Panc1 (cell line): ENCODE data around the gene DOP1A.

Experiments
- CTCF ChIP-seq: fragments of 450-650 bp; IDR thresholded peaks from 2 replicates; pipeline ENCODE4 v1.5.1; 2017; ENCODE audit warnings: mild to moderate bottlenecking
- POLR2AphosphoS5 ChIP-seq: IDR thresholded peaks from 2 replicates; pipeline ENCODE4 v1.6.1; 2012; ENCODE audit warnings: mild to moderate bottlenecking, low read depth, low read length, moderate library complexity
- SIN3A ChIP-seq: IDR thresholded peaks from 2 replicates; pipeline ENCODE4 v1.6.1; 2012; ENCODE audit warnings: low read depth, mild to moderate bottlenecking, low read length, moderate library complexity, borderline replicate concordance; ENCODE audit not compliant: insufficient read depth
- TF ChIP-seq, protein P1 (sequence below), 2 experiments: IDR thresholded peaks; 2 replicates each; pipeline ENCODE4 v1.6.1; 2011 to 2012; ENCODE audit warnings: low read depth in 2 of 2, control low read depth in 1 of 2, low read length in 1 of 2, mild to moderate bottlenecking in 1 of 2, moderate library complexity in 1 of 2; ENCODE audit not compliant: insufficient read depth in 1 of 2

DNA sequence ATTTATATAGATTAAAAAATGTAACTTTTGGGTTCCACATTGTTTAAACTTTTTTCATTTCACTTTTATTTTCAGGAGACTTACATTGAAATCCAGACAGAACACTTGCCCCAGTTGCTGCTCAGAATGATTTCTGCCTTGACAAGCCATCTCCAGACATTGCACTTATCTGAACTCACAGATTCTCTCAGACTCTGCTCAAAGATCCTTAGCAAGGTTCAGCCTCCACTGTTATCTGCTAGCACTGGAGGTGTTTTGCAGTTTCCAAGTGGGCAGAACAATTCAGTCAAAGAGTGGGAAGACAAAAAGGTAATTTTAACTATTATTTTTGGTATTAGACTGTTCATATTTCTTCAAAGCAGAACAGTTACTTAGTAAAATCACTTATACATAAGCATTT lies 58.0 kb downstream of the DOP1A start:
- TF ChIP-seq CTCF = no peak
- TF ChIP-seq, protein P1, sequence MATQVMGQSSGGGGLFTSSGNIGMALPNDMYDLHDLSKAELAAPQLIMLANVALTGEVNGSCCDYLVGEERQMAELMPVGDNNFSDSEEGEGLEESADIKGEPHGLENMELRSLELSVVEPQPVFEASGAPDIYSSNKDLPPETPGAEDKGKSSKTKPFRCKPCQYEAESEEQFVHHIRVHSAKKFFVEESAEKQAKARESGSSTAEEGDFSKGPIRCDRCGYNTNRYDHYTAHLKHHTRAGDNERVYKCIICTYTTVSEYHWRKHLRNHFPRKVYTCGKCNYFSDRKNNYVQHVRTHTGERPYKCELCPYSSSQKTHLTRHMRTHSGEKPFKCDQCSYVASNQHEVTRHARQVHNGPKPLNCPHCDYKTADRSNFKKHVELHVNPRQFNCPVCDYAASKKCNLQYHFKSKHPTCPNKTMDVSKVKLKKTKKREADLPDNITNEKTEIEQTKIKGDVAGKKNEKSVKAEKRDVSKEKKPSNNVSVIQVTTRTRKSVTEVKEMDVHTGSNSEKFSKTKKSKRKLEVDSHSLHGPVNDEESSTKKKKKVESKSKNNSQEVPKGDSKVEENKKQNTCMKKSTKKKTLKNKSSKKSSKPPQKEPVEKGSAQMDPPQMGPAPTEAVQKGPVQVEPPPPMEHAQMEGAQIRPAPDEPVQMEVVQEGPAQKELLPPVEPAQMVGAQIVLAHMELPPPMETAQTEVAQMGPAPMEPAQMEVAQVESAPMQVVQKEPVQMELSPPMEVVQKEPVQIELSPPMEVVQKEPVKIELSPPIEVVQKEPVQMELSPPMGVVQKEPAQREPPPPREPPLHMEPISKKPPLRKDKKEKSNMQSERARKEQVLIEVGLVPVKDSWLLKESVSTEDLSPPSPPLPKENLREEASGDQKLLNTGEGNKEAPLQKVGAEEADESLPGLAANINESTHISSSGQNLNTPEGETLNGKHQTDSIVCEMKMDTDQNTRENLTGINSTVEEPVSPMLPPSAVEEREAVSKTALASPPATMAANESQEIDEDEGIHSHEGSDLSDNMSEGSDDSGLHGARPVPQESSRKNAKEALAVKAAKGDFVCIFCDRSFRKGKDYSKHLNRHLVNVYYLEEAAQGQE (IDR thresholded peaks at IDR 0.05; ENCODE audit: insufficient read depth in 1 of 2, low read depth in 2 of 2, low read length in 1 of 2) = no peak
- no peak for TF ChIP-seq POLR2AphosphoS5
- TF ChIP-seq SIN3A = no peak
